ENCODE results near the gene IGF2BP2.

DNA sequence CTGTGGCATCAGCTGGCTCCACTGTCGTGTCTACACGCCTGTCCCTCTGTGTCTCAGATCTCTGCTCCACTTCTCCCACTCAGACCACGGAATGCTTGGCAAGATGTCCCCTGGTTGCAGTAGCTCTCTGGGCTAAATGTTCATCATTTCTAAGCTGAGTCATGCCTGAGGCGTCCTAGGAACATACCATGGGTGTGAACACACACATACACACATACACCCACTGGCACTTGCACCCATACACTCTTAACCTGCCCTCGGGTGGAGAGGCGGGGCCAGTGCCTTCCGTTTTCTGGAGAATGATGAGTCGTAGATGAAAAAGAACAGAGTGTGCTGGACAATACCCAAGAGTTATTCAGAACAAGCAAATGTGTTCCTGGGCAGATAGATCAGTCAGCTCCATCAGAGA lies 166.3 kb downstream of the IGF2BP2 start:
- no peak for TF ChIP-seq POLR2A (IDR thresholded peaks at IDR 0.05; ENCODE audit: borderline replicate concordance, extremely low read depth, insufficient read depth, insufficient read length)
- no peak for TF ChIP-seq POLR2AphosphoS5 (IDR thresholded peaks at IDR 0.05; ENCODE audit: low read depth, low read length)
- TF ChIP-seq, protein P1, sequence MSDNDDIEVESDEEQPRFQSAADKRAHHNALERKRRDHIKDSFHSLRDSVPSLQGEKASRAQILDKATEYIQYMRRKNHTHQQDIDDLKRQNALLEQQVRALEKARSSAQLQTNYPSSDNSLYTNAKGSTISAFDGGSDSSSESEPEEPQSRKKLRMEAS (IDR thresholded peaks at IDR 0.05), result no peak
- TF ChIP-seq, protein P2, sequence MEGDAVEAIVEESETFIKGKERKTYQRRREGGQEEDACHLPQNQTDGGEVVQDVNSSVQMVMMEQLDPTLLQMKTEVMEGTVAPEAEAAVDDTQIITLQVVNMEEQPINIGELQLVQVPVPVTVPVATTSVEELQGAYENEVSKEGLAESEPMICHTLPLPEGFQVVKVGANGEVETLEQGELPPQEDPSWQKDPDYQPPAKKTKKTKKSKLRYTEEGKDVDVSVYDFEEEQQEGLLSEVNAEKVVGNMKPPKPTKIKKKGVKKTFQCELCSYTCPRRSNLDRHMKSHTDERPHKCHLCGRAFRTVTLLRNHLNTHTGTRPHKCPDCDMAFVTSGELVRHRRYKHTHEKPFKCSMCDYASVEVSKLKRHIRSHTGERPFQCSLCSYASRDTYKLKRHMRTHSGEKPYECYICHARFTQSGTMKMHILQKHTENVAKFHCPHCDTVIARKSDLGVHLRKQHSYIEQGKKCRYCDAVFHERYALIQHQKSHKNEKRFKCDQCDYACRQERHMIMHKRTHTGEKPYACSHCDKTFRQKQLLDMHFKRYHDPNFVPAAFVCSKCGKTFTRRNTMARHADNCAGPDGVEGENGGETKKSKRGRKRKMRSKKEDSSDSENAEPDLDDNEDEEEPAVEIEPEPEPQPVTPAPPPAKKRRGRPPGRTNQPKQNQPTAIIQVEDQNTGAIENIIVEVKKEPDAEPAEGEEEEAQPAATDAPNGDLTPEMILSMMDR (IDR thresholded peaks at IDR 0.05 in 2 of 3, conservative IDR thresholded peaks at IDR 0.05 in 1 of 3; ENCODE audit: borderline replicate concordance in 1 of 3, insufficient read depth in 1 of 3, low read depth in 2 of 3, low read length in 2 of 3), result no peak
- no peak for TF ChIP-seq EZH2 (IDR thresholded peaks at IDR 0.05)
- no peak for TF ChIP-seq JUND (IDR thresholded peaks at IDR 0.05)
- TF ChIP-seq CEBPB (IDR thresholded peaks at IDR 0.05; ENCODE audit: low read depth), result no peak
- TF ChIP-seq, protein P3, sequence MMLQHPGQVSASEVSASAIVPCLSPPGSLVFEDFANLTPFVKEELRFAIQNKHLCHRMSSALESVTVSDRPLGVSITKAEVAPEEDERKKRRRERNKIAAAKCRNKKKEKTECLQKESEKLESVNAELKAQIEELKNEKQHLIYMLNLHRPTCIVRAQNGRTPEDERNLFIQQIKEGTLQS (IDR thresholded peaks at IDR 0.05), result no peak
- no peak for TF ChIP-seq EZH2phosphoT487 (IDR thresholded peaks at IDR 0.05; ENCODE audit: borderline replicate concordance)
- TF ChIP-seq RAD21 (IDR thresholded peaks at IDR 0.05; ENCODE audit: low read depth), result no peak
- no peak for TF ChIP-seq SRF (IDR thresholded peaks at IDR 0.05; ENCODE audit: low read depth)
- TF ChIP-seq ELF1 (IDR thresholded peaks at IDR 0.05; ENCODE audit: borderline replicate concordance, low read depth), result no peak
- TF ChIP-seq FOSL1 (IDR thresholded peaks at IDR 0.05; ENCODE audit: low read depth), result no peak; the same call in 1 of the 2 replicates
- TF ChIP-seq, protein P4, sequence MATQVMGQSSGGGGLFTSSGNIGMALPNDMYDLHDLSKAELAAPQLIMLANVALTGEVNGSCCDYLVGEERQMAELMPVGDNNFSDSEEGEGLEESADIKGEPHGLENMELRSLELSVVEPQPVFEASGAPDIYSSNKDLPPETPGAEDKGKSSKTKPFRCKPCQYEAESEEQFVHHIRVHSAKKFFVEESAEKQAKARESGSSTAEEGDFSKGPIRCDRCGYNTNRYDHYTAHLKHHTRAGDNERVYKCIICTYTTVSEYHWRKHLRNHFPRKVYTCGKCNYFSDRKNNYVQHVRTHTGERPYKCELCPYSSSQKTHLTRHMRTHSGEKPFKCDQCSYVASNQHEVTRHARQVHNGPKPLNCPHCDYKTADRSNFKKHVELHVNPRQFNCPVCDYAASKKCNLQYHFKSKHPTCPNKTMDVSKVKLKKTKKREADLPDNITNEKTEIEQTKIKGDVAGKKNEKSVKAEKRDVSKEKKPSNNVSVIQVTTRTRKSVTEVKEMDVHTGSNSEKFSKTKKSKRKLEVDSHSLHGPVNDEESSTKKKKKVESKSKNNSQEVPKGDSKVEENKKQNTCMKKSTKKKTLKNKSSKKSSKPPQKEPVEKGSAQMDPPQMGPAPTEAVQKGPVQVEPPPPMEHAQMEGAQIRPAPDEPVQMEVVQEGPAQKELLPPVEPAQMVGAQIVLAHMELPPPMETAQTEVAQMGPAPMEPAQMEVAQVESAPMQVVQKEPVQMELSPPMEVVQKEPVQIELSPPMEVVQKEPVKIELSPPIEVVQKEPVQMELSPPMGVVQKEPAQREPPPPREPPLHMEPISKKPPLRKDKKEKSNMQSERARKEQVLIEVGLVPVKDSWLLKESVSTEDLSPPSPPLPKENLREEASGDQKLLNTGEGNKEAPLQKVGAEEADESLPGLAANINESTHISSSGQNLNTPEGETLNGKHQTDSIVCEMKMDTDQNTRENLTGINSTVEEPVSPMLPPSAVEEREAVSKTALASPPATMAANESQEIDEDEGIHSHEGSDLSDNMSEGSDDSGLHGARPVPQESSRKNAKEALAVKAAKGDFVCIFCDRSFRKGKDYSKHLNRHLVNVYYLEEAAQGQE (IDR thresholded peaks at IDR 0.05; ENCODE audit: low read depth), result no peak

Data from HCT116 (cell line).